Measurements from ENCODE around the gene SLC35A4.

Gene SLC35A4

GRCh38 chr5:140564196-140565023 lies at the start of gene SLC35A4, which contains the start of gene APBB3:
SLC35A4 (plus strand) TSS chr5:140564828; CDS start chr5:140567170, 2,342 bp downstream.
APBB3 (minus strand) TSS chr5:140564598; CDS start chr5:140564245, 353 bp downstream.
- DNase-seq (ENCODE audit: low spot score): peak; percentile 99

- DNase-seq (ENCODE audit: low spot score): no peak
These were observed 40.6 kb upstream of the SLC35A4 start for GRCh38 chr5:140524003-140524402.

GRCh38 chr5:140540227-140540626 lies 24.4 kb upstream of the SLC35A4 start:
- DNase-seq (ENCODE audit: low spot score): no peak

GRCh38 chr5:140542972-140543371 lies 21.7 kb upstream of the SLC35A4 start:
- DNase-seq (ENCODE audit: low spot score): no peak

- no peak for DNase-seq (ENCODE audit: low spot score)
These were observed 19.6 kb upstream of the SLC35A4 start for GRCh38 chr5:140544986-140545385.

- no peak for DNase-seq (ENCODE audit: low spot score)
These were observed 19.0 kb upstream of the SLC35A4 start for GRCh38 chr5:140545606-140546005.

- DNase-seq (ENCODE audit: low spot score): no peak
These were observed 17.6 kb upstream of the SLC35A4 start for GRCh38 chr5:140546851-140547507.

- DNase-seq (ENCODE audit: low spot score): peak; percentile 97
These were observed 16.9 kb upstream of the SLC35A4 start, which contains the start of gene EIF4EBP3 for GRCh38 chr5:140547508-140548299. EIF4EBP3 (plus strand) TSS chr5:140547662; CDS start chr5:140547738, 76 bp downstream.

- no peak for DNase-seq (ENCODE audit: low spot score)
These were observed 16.3 kb upstream of the SLC35A4 start for GRCh38 chr5:140548300-140548688.

GRCh38 chr5:140548791-140549190 lies 15.8 kb upstream of the SLC35A4 start:
- DNase-seq (ENCODE audit: low spot score): no peak

- peak; percentile 43 for DNase-seq (ENCODE audit: low spot score)
These were observed 15.1 kb upstream of the SLC35A4 start for GRCh38 chr5:140549237-140550144.

- no peak for DNase-seq (ENCODE audit: low spot score)
These were observed 14.2 kb upstream of the SLC35A4 start for GRCh38 chr5:140550147-140551079.

- no peak for DNase-seq (ENCODE audit: low spot score)
These were observed 12.8 kb upstream of the SLC35A4 start for GRCh38 chr5:140551872-140552271.

- DNase-seq (ENCODE audit: low spot score): no peak
These were observed 11.0 kb upstream of the SLC35A4 start for GRCh38 chr5:140553657-140554056.

GRCh38 chr5:140554454-140554853 lies 10.2 kb upstream of the SLC35A4 start:
- no peak for DNase-seq (ENCODE audit: low spot score)

GRCh38 chr5:140555747-140556312 lies 8.8 kb upstream of the SLC35A4 start:
- no peak for DNase-seq (ENCODE audit: low spot score)

GRCh38 chr5:140556438-140556837 lies 8.2 kb upstream of the SLC35A4 start:
- DNase-seq (ENCODE audit: low spot score): no peak

GRCh38 chr5:140557136-140557805 lies 7.4 kb upstream of the SLC35A4 start, which contains the start of gene SRA1:
SRA1 (minus strand) TSS chr5:140557473; CDS start chr5:140557452, 21 bp downstream.
- DNase-seq (ENCODE audit: low spot score): peak; percentile 91

- DNase-seq (ENCODE audit: low spot score): no peak
These were observed 6.7 kb upstream of the SLC35A4 start for GRCh38 chr5:140557965-140558364.

All from globus pallidus (tissue), 1 donor.